BE2C (cell line): ENCODE results near the gene ATP7B.

ENCODE experiments used
- DNase-seq: peaks from one replicate; pipeline ENCODE4 v3.0.0-alpha.2; 2020
- H3K27me3 ChIP-seq: fragments of 250-450 bp; sonication (Bioruptor Pico); 2 replicates; pipeline ENCODE4 v1.5.1; 2020; ENCODE audit warnings: mild to moderate bottlenecking
- H3K36me3 ChIP-seq: fragments of 250-450 bp; sonication (Bioruptor Pico); 2 replicates; pipeline ENCODE4 v1.5.1; 2020; ENCODE audit warnings: mild to moderate bottlenecking
- H3K4me1 ChIP-seq: fragments of 250-450 bp; sonication (Bioruptor Pico); 2 replicates; pipeline ENCODE4 v1.5.1; 2020
- H3K4me3 ChIP-seq: 2 replicates; pipeline ENCODE4 v1.5.1; 2011; ENCODE audit warnings: low read depth, low read length
- H3K9me3 ChIP-seq: fragments of 250-450 bp; sonication (Bioruptor Pico); 2 replicates; pipeline ENCODE4 v1.5.1; 2020
- TF ChIP-seq, protein P1 (sequence below): IDR thresholded peaks from 2 replicates; pipeline ENCODE4 v1.5.1; 2012; ENCODE audit warnings: mild to moderate bottlenecking, low read depth, low read length

ATP7B gene

DNA sequence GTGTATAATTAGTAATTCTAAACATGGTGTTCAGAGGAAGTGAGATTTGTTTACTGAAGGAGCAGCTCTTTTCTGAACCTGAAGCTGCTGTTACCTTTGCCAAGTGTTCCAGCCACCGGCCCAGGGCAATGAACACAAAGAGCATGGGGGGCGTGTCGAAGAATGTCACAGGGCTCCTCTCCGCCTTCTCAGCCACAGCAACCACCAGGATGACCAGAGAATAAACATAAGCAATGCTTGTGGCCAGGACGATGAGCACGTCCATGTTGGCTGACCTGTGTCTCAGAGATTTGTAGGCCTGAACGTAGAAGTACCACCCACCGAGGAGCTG is 53.1 kb downstream of the ATP7B start:
- DNase-seq: no peak
- Histone ChIP-seq H3K9me3 (no peaks in the 10 kb centered on the region; the same call in 1 of the 2 replicates), H3K4me1 (no peaks in the 10 kb centered on the region), H3K27me3 (no peaks in the 10 kb centered on the region), H3K4me3 (no peak overlapping the region), H3K36me3 (no peaks in the 10 kb centered on the region)
- TF ChIP-seq, protein P1, sequence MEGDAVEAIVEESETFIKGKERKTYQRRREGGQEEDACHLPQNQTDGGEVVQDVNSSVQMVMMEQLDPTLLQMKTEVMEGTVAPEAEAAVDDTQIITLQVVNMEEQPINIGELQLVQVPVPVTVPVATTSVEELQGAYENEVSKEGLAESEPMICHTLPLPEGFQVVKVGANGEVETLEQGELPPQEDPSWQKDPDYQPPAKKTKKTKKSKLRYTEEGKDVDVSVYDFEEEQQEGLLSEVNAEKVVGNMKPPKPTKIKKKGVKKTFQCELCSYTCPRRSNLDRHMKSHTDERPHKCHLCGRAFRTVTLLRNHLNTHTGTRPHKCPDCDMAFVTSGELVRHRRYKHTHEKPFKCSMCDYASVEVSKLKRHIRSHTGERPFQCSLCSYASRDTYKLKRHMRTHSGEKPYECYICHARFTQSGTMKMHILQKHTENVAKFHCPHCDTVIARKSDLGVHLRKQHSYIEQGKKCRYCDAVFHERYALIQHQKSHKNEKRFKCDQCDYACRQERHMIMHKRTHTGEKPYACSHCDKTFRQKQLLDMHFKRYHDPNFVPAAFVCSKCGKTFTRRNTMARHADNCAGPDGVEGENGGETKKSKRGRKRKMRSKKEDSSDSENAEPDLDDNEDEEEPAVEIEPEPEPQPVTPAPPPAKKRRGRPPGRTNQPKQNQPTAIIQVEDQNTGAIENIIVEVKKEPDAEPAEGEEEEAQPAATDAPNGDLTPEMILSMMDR: no peak

DNA sequence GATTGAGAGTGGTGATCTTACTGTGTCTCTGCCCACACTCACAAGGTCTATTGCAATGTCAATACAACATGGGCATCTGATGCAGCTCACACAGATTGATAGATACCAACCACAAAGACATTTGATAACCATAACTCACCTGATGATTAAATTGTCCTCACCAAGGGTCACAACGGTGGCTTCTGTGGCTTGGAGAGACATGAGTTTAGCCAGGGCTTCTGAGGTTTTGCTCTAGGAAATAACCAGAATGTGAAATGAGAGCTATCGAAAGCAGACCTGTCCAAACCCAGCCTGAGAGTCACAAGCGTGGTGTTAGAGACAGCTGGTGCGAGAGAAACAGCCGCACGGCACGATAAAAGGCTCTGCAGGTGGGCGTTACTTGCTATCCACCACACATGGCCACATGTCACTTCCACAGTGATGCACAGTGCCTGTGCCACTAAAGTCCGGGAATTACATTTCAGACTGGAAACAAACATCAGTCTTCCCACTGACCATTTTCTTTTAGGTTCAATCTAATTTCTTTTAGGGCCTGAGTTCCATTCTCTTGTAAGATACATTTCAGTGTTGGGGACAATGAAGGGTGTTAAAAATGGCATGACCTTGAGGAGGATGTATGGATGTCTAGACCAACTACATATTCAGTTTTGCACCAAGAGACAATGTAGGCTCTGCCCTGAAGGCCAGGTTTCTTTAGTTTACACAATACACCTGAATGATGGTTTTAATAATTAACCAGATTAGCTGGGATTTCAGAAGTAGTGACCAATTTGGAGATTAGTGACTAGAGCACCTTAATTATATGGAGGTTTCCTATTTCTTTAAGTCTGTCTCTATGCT is 53.7 kb downstream of the ATP7B start:
- no peaks in the 10 kb centered on the region; the same call in 1 of the 2 replicates for H3K9me3 ChIP-seq
- no peaks in the 10 kb centered on the region for H3K4me1 ChIP-seq
- TF ChIP-seq, protein P1: no peak
- H3K4me3 ChIP-seq: no peak overlapping the region
- no peak for DNase-seq
- H3K36me3 ChIP-seq: no peaks in the 10 kb centered on the region
- H3K27me3 ChIP-seq: no peaks in the 10 kb centered on the region

DNA sequence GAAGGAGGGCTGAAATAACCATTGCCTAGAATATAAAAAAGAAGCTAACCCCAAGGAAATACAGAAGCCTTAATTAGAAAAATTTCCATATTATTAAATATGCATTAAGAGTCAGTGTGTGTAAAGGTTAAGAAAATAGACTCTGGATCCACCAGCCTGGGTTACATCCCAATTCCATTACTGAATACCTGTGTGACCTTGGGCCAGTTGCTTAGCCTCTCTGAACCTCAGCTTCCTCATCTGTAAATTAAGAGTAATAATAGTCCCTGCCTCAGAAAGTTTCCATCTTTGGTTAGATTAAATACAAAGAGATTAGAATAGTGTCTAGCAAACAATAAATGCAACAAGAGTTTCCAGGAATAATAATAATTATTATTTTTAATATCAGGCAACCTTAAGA is 54.5 kb downstream of the ATP7B start:
- Histone ChIP-seq H3K27me3 (no peaks in the 10 kb centered on the region), H3K9me3 (no peaks in the 10 kb centered on the region), H3K4me1 (no peaks in the 10 kb centered on the region), H3K36me3 (no peaks in the 10 kb centered on the region), H3K4me3 (no peak overlapping the region)
- TF ChIP-seq, protein P1: no peak
- DNase-seq: no peak

DNA sequence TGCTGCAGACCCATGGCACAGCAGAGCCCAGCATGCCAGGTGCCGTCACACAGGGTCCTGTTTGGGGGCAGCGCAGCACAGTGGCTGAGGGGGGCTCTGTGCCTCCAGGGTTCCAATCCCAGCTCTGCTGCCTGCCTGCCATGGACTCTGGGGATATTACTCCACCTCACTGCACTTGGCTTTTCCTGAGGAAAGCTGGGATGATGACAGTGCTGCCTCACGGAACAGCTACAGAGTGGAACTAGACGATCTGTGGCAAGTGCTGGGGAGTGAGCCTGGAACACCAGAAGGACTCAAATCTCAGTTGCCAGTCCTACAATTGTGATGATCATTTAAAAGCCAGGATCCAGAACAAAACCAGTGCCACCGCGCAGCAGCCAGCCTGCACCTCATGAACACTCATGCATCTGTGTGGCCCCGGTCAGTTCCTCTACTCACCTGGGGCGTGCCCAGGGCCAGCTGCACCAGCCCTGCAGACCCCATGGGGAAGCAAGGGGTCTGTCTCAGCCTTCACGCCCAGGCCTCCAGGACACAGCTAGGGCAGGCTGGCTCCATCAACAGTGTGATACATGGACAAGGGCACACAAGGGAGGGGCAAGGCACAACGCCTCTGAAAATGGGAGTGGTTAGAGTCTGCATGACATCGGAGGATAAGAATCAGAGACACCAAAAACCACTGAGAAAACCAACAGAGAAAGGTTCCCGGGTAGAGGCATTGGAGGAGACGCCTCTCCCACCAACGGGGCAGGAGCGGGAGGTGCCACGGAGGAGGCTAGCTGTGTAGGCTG is 55.2 kb downstream of the ATP7B start:
- no peaks in the 10 kb centered on the region for H3K4me1 ChIP-seq
- H3K9me3 ChIP-seq: no peaks in the 10 kb centered on the region
- H3K27me3 ChIP-seq: no peaks in the 10 kb centered on the region
- TF ChIP-seq, protein P1: no peak
- no peaks in the 10 kb centered on the region for H3K36me3 ChIP-seq
- no peak overlapping the region for H3K4me3 ChIP-seq
- DNase-seq: no peak

DNA sequence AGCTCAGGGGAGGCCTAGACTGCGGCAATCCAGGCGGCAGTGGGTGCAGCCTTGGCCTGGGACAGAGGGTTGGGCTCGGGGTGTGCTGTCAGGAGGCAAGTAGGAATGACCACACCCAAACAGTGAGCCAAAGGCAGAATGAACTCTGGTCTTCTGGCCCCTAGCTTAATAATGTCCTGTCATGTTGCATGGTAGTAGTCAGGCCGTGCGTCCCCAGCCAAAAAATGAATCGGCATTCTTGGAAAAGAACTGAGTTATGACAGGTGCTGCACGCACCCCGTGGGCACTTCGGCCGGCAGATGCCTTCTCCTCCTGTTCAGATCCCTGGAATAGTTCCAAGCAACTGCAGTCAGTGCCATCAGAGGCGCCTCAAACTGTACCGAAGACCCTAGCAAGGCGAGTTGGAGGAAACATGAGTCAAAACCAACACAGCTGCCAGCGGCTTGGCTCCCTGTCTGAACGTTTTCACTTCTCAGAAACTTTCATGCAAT is 55.9 kb downstream of the ATP7B start:
- TF ChIP-seq, protein P1: no peak
- no peaks in the 10 kb centered on the region for H3K9me3 ChIP-seq
- no peak overlapping the region for H3K4me3 ChIP-seq
- no peaks in the 10 kb centered on the region for H3K36me3 ChIP-seq
- no peaks in the 10 kb centered on the region for H3K4me1 ChIP-seq
- no peak for DNase-seq
- no peaks in the 10 kb centered on the region for H3K27me3 ChIP-seq
